Neural cell (in vitro differentiated cells): ENCODE results near the gene SPACA5B.

Experiments
- EP300 ChIP-seq: fragments of 450-650 bp; conservative IDR thresholded peaks from 2 replicates; pipeline ENCODE4 v1.6.1; 2014; ENCODE audit warnings: antibody characterized with exemption, mild to moderate bottlenecking, moderate library complexity; ENCODE audit not compliant: poor library complexity, severe bottlenecking
- EZH2 ChIP-seq: fragments of 200-600, 300-800 bp; shearing (Covaris generic), sonication (generic); IDR thresholded peaks from 2 replicates; pipeline ENCODE4 v1.6.1; 2014; ENCODE audit warnings: antibody characterized with exemption, low read length, borderline replicate concordance, mild to moderate bottlenecking; ENCODE audit not compliant: insufficient read depth, poor library complexity, severe bottlenecking
- MXI1 ChIP-seq: fragments of 450-650 bp; conservative IDR thresholded peaks from 2 replicates; pipeline ENCODE4 v1.6.1; 2014; ENCODE audit warnings: antibody characterized with exemption, mild to moderate bottlenecking; ENCODE audit not compliant: poor library complexity, severe bottlenecking
- POLR2AphosphoS5 ChIP-seq: IDR thresholded peaks from 2 replicates; pipeline ENCODE4 v1.6.1; 2012
- TAF1 ChIP-seq: IDR thresholded peaks from 2 replicates; pipeline ENCODE4 v1.6.1; 2012; ENCODE audit warnings: low read depth
- TF ChIP-seq, protein P1 (sequence below): fragments of 450-650 bp; IDR thresholded peaks from 2 replicates; pipeline ENCODE4 v1.5.1; 2014; ENCODE audit warnings: antibody characterized with exemption, mild to moderate bottlenecking, moderate library complexity; ENCODE audit not compliant: poor library complexity, severe bottlenecking

DNA sequence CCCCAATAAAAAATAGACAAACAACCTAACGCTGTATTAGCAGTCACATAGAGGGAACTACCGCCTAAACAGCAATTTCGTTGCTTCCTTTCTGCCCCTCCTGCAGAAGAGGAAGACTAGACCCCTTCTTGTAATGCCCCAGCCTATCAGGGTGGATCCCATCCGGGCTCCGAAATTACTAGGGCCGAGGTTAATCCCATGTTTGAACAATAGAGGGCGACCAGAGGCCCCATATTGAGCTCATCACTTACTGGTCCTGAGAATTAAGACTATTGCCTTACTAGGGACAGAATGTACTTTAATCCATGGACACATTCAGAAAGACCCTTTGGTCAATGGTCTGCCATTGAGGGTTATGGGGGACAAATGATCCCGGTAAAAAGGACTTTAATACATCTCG is 47.2 kb upstream of the SPACA5B start:
- TF ChIP-seq, protein P1, sequence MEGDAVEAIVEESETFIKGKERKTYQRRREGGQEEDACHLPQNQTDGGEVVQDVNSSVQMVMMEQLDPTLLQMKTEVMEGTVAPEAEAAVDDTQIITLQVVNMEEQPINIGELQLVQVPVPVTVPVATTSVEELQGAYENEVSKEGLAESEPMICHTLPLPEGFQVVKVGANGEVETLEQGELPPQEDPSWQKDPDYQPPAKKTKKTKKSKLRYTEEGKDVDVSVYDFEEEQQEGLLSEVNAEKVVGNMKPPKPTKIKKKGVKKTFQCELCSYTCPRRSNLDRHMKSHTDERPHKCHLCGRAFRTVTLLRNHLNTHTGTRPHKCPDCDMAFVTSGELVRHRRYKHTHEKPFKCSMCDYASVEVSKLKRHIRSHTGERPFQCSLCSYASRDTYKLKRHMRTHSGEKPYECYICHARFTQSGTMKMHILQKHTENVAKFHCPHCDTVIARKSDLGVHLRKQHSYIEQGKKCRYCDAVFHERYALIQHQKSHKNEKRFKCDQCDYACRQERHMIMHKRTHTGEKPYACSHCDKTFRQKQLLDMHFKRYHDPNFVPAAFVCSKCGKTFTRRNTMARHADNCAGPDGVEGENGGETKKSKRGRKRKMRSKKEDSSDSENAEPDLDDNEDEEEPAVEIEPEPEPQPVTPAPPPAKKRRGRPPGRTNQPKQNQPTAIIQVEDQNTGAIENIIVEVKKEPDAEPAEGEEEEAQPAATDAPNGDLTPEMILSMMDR: peak; percentile 45
- TF ChIP-seq MXI1 (no peak), TAF1 (no peak), EZH2 (no peak), EP300 (no peak), POLR2AphosphoS5 (no peak)
